Measurements from ENCODE around the gene MAT1A. TPM values are rescaled to one million over a fixed set of nuclear protein-coding genes. Genes with fewer than 3 reads are reported as not detected.

Gene MAT1A
- total and polyA plus RNA-seq, 2 of the 13 experiments (the other 11 are each of a cell fraction or from before 2014, with no cell fraction given) = 57.1 to 76.9 TPM

DNA sequence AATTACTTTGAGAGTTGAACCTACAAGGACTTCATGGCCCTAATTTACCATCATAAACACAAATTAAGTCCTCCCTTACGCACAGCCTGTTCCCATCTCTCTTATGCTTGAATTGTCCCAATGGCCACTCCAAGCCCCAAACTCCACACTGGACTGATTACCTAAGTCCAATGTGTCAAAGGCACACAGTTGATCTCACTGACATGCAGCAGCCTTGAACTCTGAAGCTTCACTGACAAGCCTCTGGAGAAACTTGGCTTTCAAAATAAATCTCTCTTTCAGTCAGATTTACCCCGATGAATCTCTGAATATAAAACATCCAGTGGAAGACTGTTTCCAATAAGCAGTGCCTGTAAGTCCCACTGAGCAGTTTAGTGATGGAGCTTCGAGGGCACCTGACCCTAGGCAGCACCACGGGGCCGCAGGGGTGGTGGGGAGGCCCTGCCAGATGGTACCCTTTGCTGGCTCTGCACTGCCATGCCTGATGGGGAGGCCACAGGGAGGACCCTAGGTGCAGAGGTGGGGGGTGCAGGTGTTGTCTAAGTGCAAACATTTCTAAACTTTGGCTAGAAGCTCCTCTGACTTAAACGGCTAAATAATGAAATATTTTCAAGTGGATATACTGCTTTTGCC, 3.3 kb upstream of the MAT1A start (continued):
- TF ChIP-seq TEAD3 (CRISPR knock-in tag; optimal IDR thresholded peaks at IDR 0.05; ENCODE audit: borderline replicate concordance) = peak; percentile 56
- TF ChIP-seq GABPA (IDR thresholded peaks at IDR 0.05; ENCODE audit: low read depth, low read length) = no peak
- no peak for TF ChIP-seq GABPA (CRISPR knock-in tag; IDR thresholded peaks at IDR 0.05; ENCODE audit: low read depth)
- peak; percentile 50; the same call in 1 of the 2 replicates for TF ChIP-seq ZNF430 (CRISPR knock-in tag; IDR thresholded peaks at IDR 0.05)
- TF ChIP-seq EED (CRISPR knock-in tag; IDR thresholded peaks at IDR 0.05) = no peak
- TF ChIP-seq ZMYM3 (CRISPR knock-in tag; IDR thresholded peaks at IDR 0.05) = peak; percentile 67
- no peak for TF ChIP-seq FOXP1 (IDR thresholded peaks at IDR 0.05)
- TF ChIP-seq FOXP1 (CRISPR knock-in tag; IDR thresholded peaks at IDR 0.05) = 0 out of 2 replicates have a peak, but pooled peaks have one; percentile 34
- TF ChIP-seq, protein P1, sequence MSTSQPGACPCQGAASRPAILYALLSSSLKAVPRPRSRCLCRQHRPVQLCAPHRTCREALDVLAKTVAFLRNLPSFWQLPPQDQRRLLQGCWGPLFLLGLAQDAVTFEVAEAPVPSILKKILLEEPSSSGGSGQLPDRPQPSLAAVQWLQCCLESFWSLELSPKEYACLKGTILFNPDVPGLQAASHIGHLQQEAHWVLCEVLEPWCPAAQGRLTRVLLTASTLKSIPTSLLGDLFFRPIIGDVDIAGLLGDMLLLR (CRISPR knock-in tag; IDR thresholded peaks at IDR 0.05) = no peak
- TF ChIP-seq FOXK1 (CRISPR knock-in tag; IDR thresholded peaks at IDR 0.05; ENCODE audit: borderline replicate concordance, low read depth) = no peak
- TF ChIP-seq MZF1 (CRISPR knock-in tag; IDR thresholded peaks at IDR 0.05; ENCODE audit: borderline replicate concordance) = no peak
- TF ChIP-seq NCOA2 (CRISPR knock-in tag; IDR thresholded peaks at IDR 0.05) = peak; percentile 57; the same call in 1 of the 2 replicates
- TF ChIP-seq MXD4 (CRISPR knock-in tag; IDR thresholded peaks at IDR 0.05) = no peak
- TF ChIP-seq, protein P2, sequence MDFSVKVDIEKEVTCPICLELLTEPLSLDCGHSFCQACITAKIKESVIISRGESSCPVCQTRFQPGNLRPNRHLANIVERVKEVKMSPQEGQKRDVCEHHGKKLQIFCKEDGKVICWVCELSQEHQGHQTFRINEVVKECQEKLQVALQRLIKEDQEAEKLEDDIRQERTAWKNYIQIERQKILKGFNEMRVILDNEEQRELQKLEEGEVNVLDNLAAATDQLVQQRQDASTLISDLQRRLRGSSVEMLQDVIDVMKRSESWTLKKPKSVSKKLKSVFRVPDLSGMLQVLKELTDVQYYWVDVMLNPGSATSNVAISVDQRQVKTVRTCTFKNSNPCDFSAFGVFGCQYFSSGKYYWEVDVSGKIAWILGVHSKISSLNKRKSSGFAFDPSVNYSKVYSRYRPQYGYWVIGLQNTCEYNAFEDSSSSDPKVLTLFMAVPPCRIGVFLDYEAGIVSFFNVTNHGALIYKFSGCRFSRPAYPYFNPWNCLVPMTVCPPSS (IDR thresholded peaks at IDR 0.05) = no peak
- TF ChIP-seq ZNF605 (CRISPR knock-in tag; IDR thresholded peaks at IDR 0.05) = peak; percentile 52; the same call in 1 of the 2 replicates
- TF ChIP-seq MIER2 (CRISPR knock-in tag; IDR thresholded peaks at IDR 0.05) = 0 out of 2 replicates have a peak, but pooled peaks have one; percentile 53
- TF ChIP-seq, protein P3, sequence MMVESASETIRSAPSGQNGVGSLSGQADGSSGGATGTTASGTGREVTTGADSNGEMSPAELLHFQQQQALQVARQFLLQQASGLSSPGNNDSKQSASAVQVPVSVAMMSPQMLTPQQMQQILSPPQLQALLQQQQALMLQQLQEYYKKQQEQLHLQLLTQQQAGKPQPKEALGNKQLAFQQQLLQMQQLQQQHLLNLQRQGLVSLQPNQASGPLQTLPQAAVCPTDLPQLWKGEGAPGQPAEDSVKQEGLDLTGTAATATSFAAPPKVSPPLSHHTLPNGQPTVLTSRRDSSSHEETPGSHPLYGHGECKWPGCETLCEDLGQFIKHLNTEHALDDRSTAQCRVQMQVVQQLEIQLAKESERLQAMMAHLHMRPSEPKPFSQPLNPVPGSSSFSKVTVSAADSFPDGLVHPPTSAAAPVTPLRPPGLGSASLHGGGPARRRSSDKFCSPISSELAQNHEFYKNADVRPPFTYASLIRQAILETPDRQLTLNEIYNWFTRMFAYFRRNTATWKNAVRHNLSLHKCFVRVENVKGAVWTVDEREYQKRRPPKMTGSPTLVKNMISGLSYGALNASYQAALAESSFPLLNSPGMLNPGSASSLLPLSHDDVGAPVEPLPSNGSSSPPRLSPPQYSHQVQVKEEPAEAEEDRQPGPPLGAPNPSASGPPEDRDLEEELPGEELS (CRISPR knock-in tag; IDR thresholded peaks at IDR 0.05) = peak; percentile 56; the same call in 1 of the 2 replicates
- TF ChIP-seq, protein P4, sequence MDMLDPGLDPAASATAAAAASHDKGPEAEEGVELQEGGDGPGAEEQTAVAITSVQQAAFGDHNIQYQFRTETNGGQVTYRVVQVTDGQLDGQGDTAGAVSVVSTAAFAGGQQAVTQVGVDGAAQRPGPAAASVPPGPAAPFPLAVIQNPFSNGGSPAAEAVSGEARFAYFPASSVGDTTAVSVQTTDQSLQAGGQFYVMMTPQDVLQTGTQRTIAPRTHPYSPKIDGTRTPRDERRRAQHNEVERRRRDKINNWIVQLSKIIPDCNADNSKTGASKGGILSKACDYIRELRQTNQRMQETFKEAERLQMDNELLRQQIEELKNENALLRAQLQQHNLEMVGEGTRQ (IDR thresholded peaks at IDR 0.05; ENCODE audit: low read depth, low read length) = no peak
- TF ChIP-seq, protein P4 (CRISPR knock-in tag; IDR thresholded peaks at IDR 0.05; ENCODE audit: borderline replicate concordance) = no peak
- no peak for TF ChIP-seq ATM (IDR thresholded peaks at IDR 0.05; ENCODE audit: borderline replicate concordance)
- 0 out of 2 replicates have a peak, but pooled peaks have one; percentile 50 for TF ChIP-seq IRF2 (CRISPR knock-in tag; IDR thresholded peaks at IDR 0.05)
- TF ChIP-seq ZFX (CRISPR knock-in tag; IDR thresholded peaks at IDR 0.05; ENCODE audit: low read depth) = no peak
- no peak for TF ChIP-seq ZNF264 (CRISPR knock-in tag; IDR thresholded peaks at IDR 0.05)
- TF ChIP-seq, protein P5, sequence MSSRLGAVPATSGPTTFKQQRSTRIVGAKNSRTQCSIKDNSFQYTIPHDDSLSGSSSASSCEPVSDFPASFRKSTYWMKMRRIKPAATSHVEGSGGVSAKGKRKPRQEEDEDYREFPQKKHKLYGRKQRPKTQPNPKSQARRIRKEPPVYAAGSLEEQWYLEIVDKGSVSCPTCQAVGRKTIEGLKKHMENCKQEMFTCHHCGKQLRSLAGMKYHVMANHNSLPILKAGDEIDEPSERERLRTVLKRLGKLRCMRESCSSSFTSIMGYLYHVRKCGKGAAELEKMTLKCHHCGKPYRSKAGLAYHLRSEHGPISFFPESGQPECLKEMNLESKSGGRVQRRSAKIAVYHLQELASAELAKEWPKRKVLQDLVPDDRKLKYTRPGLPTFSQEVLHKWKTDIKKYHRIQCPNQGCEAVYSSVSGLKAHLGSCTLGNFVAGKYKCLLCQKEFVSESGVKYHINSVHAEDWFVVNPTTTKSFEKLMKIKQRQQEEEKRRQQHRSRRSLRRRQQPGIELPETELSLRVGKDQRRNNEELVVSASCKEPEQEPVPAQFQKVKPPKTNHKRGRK (CRISPR knock-in tag; IDR thresholded peaks at IDR 0.05) = no peak
- TF ChIP-seq CREB1 (IDR thresholded peaks at IDR 0.05) = no peak
- no peak for TF ChIP-seq CREB1 (CRISPR knock-in tag; IDR thresholded peaks at IDR 0.05)

Data from HepG2 (cell line).